H1 (cell line): ENCODE measurements around the gene HNRNPAB. TPM values are rescaled to one million over a fixed set of nuclear protein-coding genes. Genes with fewer than 3 reads are reported as not detected.

Experiments
- CTCF ChIA-PET: fragments of 300-600 bp; sonication (Branson Sonifier 250); formaldehyde crosslinking; loops from one replicate; lab custom pipeline; 2021; ENCODE audit not compliant: partially characterized antibody; lab: Charles Lee
- POLR2A ChIA-PET: fragments of 300-600 bp; sonication (Branson Sonifier 250); formaldehyde crosslinking; loops from one replicate; lab custom pipeline; 2021; ENCODE audit warnings: inconsistent platforms; ENCODE audit not compliant: partially characterized antibody; lab: Charles Lee
- DNase-seq, 2 experiments: peaks; one replicate each; pipeline versions ENCODE4 v3.0.0 to v3.0.0-alpha.2; 2010 to 2022; ENCODE audit warnings: low spot score in 2 of 2, low read depth in 1 of 2, mixed read lengths in 1 of 2
- FAIRE-seq: peaks from 2 replicates; lab custom pipeline; 2011; peaks lifted over from hg19 to GRCh38; lab: Jason Lieb, UNC
- H2AFZ ChIP-seq: 2 replicates; pipeline ENCODE4 v1.8.1; 2012; ENCODE audit warnings: low read length, inconsistent platforms
- H2AK5ac ChIP-seq: 2 replicates; pipeline ENCODE4 v1.6.1; 2013; ENCODE audit warnings: low read depth, low read length
- H2BK120ac ChIP-seq: replicated peaks from 2 replicates; pipeline ENCODE3; 2013; ENCODE audit warnings: low read depth, low read length, inconsistent platforms
- H2BK12ac ChIP-seq: 2 replicates; pipeline ENCODE4 v1.6.1; 2013; ENCODE audit warnings: low read depth, low read length
- H2BK15ac ChIP-seq: 2 replicates; pipeline ENCODE4 v1.6.1; 2013; ENCODE audit warnings: low read length
- H2BK20ac ChIP-seq: 2 replicates; pipeline ENCODE4 v1.6.1; 2013; ENCODE audit warnings: low read length
- H2BK5ac ChIP-seq: 2 replicates; pipeline ENCODE4 v1.6.1; 2013; ENCODE audit warnings: low read depth, low read length
- H3K14ac ChIP-seq: 2 replicates; pipeline ENCODE4 v1.6.1; 2013; ENCODE audit warnings: inconsistent platforms; ENCODE audit not compliant: insufficient read length
- H3K18ac ChIP-seq: 2 replicates; pipeline ENCODE4 v1.6.1; 2013; ENCODE audit warnings: low read length; ENCODE audit errors: extremely low read depth
- H3K23ac ChIP-seq: 2 replicates; pipeline ENCODE4 v1.6.1; 2013; ENCODE audit warnings: inconsistent platforms; ENCODE audit not compliant: insufficient read length
- H3K23me2 ChIP-seq: 2 replicates; pipeline ENCODE4 v1.6.1; 2013; ENCODE audit warnings: low read depth, low read length
- H3K27ac ChIP-seq: 2 replicates; pipeline ENCODE4 v1.6.1; 2011; ENCODE audit warnings: low read depth, low read length, inconsistent platforms
- H3K27me3 ChIP-seq, 4 experiments: replicated peaks in 1 of 4; 1 replicate in 1 of 4; 2 replicates in 3 of 4; pipeline versions ENCODE4 v1.6.1 to v1.8.1; 2011 to 2013; ENCODE audit warnings: low read length in 3 of 4, mild to moderate bottlenecking in 3 of 4, inconsistent platforms in 2 of 4, mixed read lengths in 2 of 4, moderate library complexity in 1 of 4; ENCODE audit not compliant: control insufficient read depth in 3 of 4, insufficient read depth in 3 of 4; ENCODE audit errors: extremely low read depth in 1 of 4
- H3K36me3 ChIP-seq, 4 experiments: 2 replicates each; pipeline versions ENCODE4 v1.6.1 to v1.8.1; 2011 to 2013; ENCODE audit warnings: mild to moderate bottlenecking in 4 of 4, low read length in 3 of 4, moderate library complexity in 2 of 4, control low read depth in 1 of 4, inconsistent platforms in 1 of 4; ENCODE audit not compliant: insufficient read depth in 4 of 4, control insufficient read depth in 2 of 4
- H3K4ac ChIP-seq: replicated peaks from 2 replicates; pipeline ENCODE3; 2013; ENCODE audit warnings: low read length, low read depth, mixed read lengths, inconsistent platforms; ENCODE audit not compliant: insufficient read length
- H3K4me1 ChIP-seq, 4 experiments: replicated peaks in 1 of 4; 1 replicate in 1 of 4; 2 replicates in 3 of 4; pipeline versions ENCODE4 v1.6.1 to v1.8.1; 2011 to 2013; ENCODE audit warnings: low read length in 3 of 4, inconsistent platforms in 2 of 4, mixed read lengths in 1 of 4; ENCODE audit not compliant: insufficient read depth in 4 of 4, control insufficient read depth in 3 of 4
- H3K4me2 ChIP-seq, 2 experiments: 2 replicates each; pipeline versions ENCODE4 v1.6.1 to v1.8.1; 2011 to 2013; ENCODE audit warnings: low read depth in 2 of 2, low read length in 2 of 2, control low read depth in 1 of 2, inconsistent platforms in 1 of 2, mild to moderate bottlenecking in 1 of 2; ENCODE audit not compliant: insufficient read depth in 1 of 2
- H3K4me3 ChIP-seq, 4 experiments: fragments of 200-600, 300-600 bp in 1 of 4; sonication (generic), shearing (Covaris generic), sonication (Bioruptor Twin) in 1 of 4; 2 replicates each; pipeline versions ENCODE4 v1.5.1 to v1.8.1; 2011 to 2016; ENCODE audit warnings: low read length in 4 of 4, low read depth in 3 of 4, control low read depth in 2 of 4, inconsistent platforms in 2 of 4, mild to moderate bottlenecking in 2 of 4, mixed read lengths in 1 of 4, moderate library complexity in 1 of 4; ENCODE audit not compliant: insufficient read depth in 2 of 4; ENCODE audit errors: extremely low read depth in 1 of 4
- H3K56ac ChIP-seq: replicated peaks from 2 replicates; pipeline ENCODE3; 2013; ENCODE audit warnings: low read depth, mild to moderate bottlenecking, mixed read lengths, low read length, inconsistent platforms; ENCODE audit not compliant: insufficient read length
- H3K79me1 ChIP-seq: 2 replicates; pipeline ENCODE4 v1.6.1; 2013; ENCODE audit warnings: low read depth, low read length, control low read depth
- H3K79me2 ChIP-seq, 2 experiments: 2 replicates each; pipeline versions ENCODE4 v1.6.1 to v1.8.1; 2012 to 2013; ENCODE audit warnings: low read length in 2 of 2, mild to moderate bottlenecking in 2 of 2, inconsistent platforms in 1 of 2; ENCODE audit not compliant: insufficient read depth in 2 of 2, control insufficient read depth in 1 of 2
- H3K9ac ChIP-seq, 4 experiments: replicated peaks in 1 of 4; 1 replicate in 1 of 4; 2 replicates in 3 of 4; pipeline versions ENCODE4 v1.6.1 to v1.8.1; 2011 to 2013; ENCODE audit warnings: low read depth in 3 of 4, low read length in 3 of 4, control low read depth in 2 of 4, mild to moderate bottlenecking in 2 of 4, moderate library complexity in 2 of 4, inconsistent platforms in 1 of 4; ENCODE audit errors: extremely low read depth in 1 of 4
- H3K9me3 ChIP-seq, 2 experiments: 2 replicates each; pipeline versions ENCODE4 v1.6.1 to v1.8.1; 2012 to 2013; ENCODE audit warnings: mild to moderate bottlenecking in 2 of 2, moderate library complexity in 2 of 2, control low read depth in 1 of 2, inconsistent platforms in 1 of 2, low read depth in 1 of 2, low read length in 1 of 2, mixed read lengths in 1 of 2; ENCODE audit not compliant: insufficient read depth in 2 of 2
- H4K20me1 ChIP-seq, 2 experiments: replicated peaks in 1 of 2; 2 replicates each; pipeline versions ENCODE3 to v1.8.1; 2011 to 2013; ENCODE audit warnings: inconsistent platforms in 2 of 2, low read length in 2 of 2, mild to moderate bottlenecking in 1 of 2; ENCODE audit not compliant: insufficient read depth in 2 of 2, control insufficient read depth in 1 of 2
- H4K5ac ChIP-seq: 2 replicates; pipeline ENCODE4 v1.6.1; 2013; ENCODE audit warnings: low read length, low read depth, mixed read lengths, inconsistent platforms; ENCODE audit not compliant: insufficient read length
- H4K8ac ChIP-seq: 2 replicates; pipeline ENCODE4 v1.8.0; 2013; ENCODE audit warnings: mild to moderate bottlenecking, moderate library complexity, low read length, inconsistent platforms; ENCODE audit not compliant: insufficient read depth; ENCODE audit errors: extremely low read depth
- H4K91ac ChIP-seq: replicated peaks from 2 replicates; pipeline ENCODE3; 2013; ENCODE audit warnings: low read length, mixed read lengths, inconsistent platforms; ENCODE audit not compliant: insufficient read length
- BCL11A ChIP-seq, 2 experiments: IDR thresholded peaks; one replicate each; pipeline ENCODE4 v1.6.1; 2011; ENCODE audit warnings: low read depth in 2 of 2, low read length in 2 of 2, mild to moderate bottlenecking in 2 of 2
- POLR2A ChIP-seq, 2 experiments: IDR thresholded peaks; 1 replicate in 1 of 2; 2 replicates in 1 of 2; pipeline ENCODE4 v1.6.1; 2011; ENCODE audit warnings: low read depth in 2 of 2, low read length in 2 of 2, mild to moderate bottlenecking in 2 of 2; ENCODE audit errors: control extremely low read depth in 1 of 2
- WGBS, 2 experiments: shearing (Covaris generic) in 1 of 2; methylation state at CpG; one replicate each; pipeline versions ENCODE4 v1.1.6 to v1.1.7; 2013 to 2015; ENCODE audit warnings: low lambda C conversion rate in 2 of 2, mixed read lengths in 2 of 2, inconsistent platforms in 1 of 2, low coverage in 1 of 2, missing lambda C conversion rate in 1 of 2; ENCODE audit not compliant: insufficient replicate concordance in 2 of 2, insufficient coverage in 1 of 2, insufficient read length in 1 of 2; ENCODE audit errors: extremely low coverage in 1 of 2, missing lambda C conversion rate in 1 of 2; 5-methylcytosine and 5-hydroxymethylcytosine counted together
- polyA plus RNA-seq, 7 experiments: library from polyadenylated mRNA; depleted of rRNA in 3 of 7; stranded (reverse) in 5 of 7; unstranded in 2 of 7; fragments of >200 nt in 5 of 7; fragments of 200-250 nt in 2 of 7; gene quantifications; 1 replicate in 5 of 7; 2 replicates in 1 of 7; 4 replicates in 1 of 7; pipeline versions ENCODE4 v1.2.1 to v1.2.3, GENCODE V29; 2011 to 2013; ENCODE audit warnings: missing spikeins in 2 of 7, mixed read lengths in 2 of 7
- total RNA-seq: library from RNA; stranded (reverse); fragmentation: NEBNext Ultra II Directional; extraction: Animal tissue kit (Norgen Biotek cat#: 25700); gene quantifications from 2 replicates; pipeline ENCODE4 v1.2.1, GENCODE V29; 2021
- TF ChIP-seq, protein P1 (sequence below): IDR thresholded peaks from 2 replicates; pipeline ENCODE4 v1.6.1; 2012; ENCODE audit warnings: inconsistent platforms

HNRNPAB gene
- total and polyA plus RNA-seq, 2 of the 8 experiments (the other 6 are each of a cell fraction or from before 2014, with no cell fraction given): 373 to 563 TPM

DNA sequence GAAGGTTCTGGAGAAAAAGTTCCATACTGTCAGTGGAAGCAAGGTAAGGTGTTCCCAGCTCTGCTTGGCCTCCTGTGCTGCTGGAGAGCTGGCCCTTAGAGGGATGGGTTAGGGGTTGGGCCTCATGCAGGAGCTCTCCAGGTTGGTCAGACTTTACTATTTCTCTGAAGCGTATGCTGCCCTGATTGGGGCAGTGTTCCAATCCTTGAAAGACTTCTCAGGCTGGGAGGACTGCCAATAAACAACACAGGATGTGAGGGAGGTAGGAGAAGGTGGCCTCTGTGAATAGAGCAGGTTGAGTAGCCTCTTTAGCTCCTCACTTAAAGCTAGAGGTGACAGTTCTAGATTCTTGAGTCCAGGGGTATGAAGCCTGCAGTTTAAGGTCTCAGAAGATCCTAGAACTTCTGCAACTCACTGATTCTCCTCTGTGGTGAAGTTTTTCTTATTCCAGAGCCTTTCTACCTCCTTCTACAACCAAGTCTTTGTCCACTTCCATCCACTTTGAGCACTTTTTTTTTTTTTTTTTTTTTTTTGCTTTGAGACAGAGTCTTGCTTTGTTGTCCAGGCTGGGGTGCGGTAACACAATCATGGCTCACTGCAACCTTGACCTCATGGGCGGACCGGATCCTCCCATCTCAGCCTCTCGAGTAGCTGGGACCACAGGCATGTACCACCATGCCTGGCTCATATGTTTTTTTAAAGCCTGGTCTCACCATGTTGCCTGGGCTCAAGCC is 3.0 kb downstream of the HNRNPAB start:
- Histone ChIP-seq H2BK15ac (no peak overlapping the region), H3K79me1 (peaks cover 20% of the 10 kb centered on the region), H4K20me1 (peaks cover 51 to 53% of the 10 kb centered on the region in 2 experiments), H3K4me2 (peak overlapping the region; percentile 84 to 95; a peak in 2 of 4 replicates), H3K14ac (no peak overlapping the region), H3K4me3 (peak overlapping the region in 2 of 4 experiments; percentile 100; a peak in 3 of 8 replicates), H3K79me2 (peaks cover 27 to 49% of the 10 kb centered on the region in 2 experiments), H3K36me3 (peaks cover 54 to 71% (median 68%) of the 10 kb centered on the region in 4 experiments), H3K4ac (no peak overlapping the region), H2AFZ (no peak overlapping the region), H2BK5ac (no peak overlapping the region), H3K27ac (no peak overlapping the region), H3K9me3 (no peaks in the 10 kb centered on the region), H2BK120ac (no peak overlapping the region), H3K9ac (peak overlapping the region in 1 of 4 experiments; percentile 1; a peak in 2 of 7 replicates), H4K5ac (no peak overlapping the region), H3K23me2 (peaks cover 4% of the 10 kb centered on the region), H3K4me1 (peaks cover 0 to 10% (median 4%) of the 10 kb centered on the region in 4 experiments; a peak in 5 of 7 replicates), H2BK20ac (no peak overlapping the region), H3K56ac (no peak overlapping the region), H3K27me3 (no peaks in the 10 kb centered on the region), H4K8ac (peak overlapping the region; percentile 16; the same call in 1 of the 2 replicates), H2AK5ac (no peak overlapping the region), H4K91ac (no peak overlapping the region), H3K23ac (no peak overlapping the region), H3K18ac (no peak overlapping the region), H2BK12ac (no peak overlapping the region)
- CTCF ChIA-PET: interaction anchor here (2.3 to 3.3 kb wide), 2 partner anchors 10 to 29 kb away, joined by 6 to 20 read pairs; no protein-coding TSS in a partner anchor
- TF ChIP-seq POLR2A (IDR thresholded peaks at IDR 0.05; ENCODE audit: control extremely low read depth in 1 of 2, low read depth in 2 of 2, low read length in 2 of 2) (peak in 1 of 2 experiments; percentile 20; a peak in 2 of 3 replicates), BCL11A (IDR thresholded peaks at IDR 0.05; ENCODE audit: low read depth in 2 of 2, low read length in 2 of 2) (no peak)
- TF ChIP-seq, protein P1, sequence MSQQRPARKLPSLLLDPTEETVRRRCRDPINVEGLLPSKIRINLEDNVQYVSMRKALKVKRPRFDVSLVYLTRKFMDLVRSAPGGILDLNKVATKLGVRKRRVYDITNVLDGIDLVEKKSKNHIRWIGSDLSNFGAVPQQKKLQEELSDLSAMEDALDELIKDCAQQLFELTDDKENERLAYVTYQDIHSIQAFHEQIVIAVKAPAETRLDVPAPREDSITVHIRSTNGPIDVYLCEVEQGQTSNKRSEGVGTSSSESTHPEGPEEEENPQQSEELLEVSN: no peak
- POLR2A ChIA-PET: interaction anchor here (0.6 to 31.3 kb wide), 10 partner anchors 9 to 1570 kb away, joined by 3 to 985 read pairs (median 4); partner anchors contain the start of genes GMCL2 and PHYKPL
- no peak for FAIRE-seq
- DNase-seq: no peak
- 84% methylated on average over 5 of the region's 5 CpGs; no CpG with 5 or more reads in 1 of the 2 experiments for WGBS, 2 experiments
